ENCODE results near the gene AK8.

AK8 gene

GRCh38 chr9:132887181-132888120 is 9.4 kb upstream of the AK8 start:
- DNase-seq (ENCODE audit: low spot score) = no peak

GRCh38 chr9:132886334-132886725 is 8.2 kb upstream of the AK8 start:
- no peak for DNase-seq (ENCODE audit: low spot score)

- DNase-seq (ENCODE audit: low spot score) = peak; percentile 44
These were observed 7.7 kb upstream of the AK8 start for GRCh38 chr9:132885720-132886333.

GRCh38 chr9:132883349-132884294 is 5.5 kb upstream of the AK8 start:
- DNase-seq (ENCODE audit: low spot score) = no peak

GRCh38 chr9:132882616-132883015 is 4.5 kb upstream of the AK8 start:
- no peak for DNase-seq (ENCODE audit: low spot score)

- DNase-seq (ENCODE audit: low spot score) = no peak
These were observed 3.7 kb upstream of the AK8 start for GRCh38 chr9:132881826-132882225.

- DNase-seq (ENCODE audit: low spot score) = no peak
These were observed 2.2 kb upstream of the AK8 start for GRCh38 chr9:132880324-132880661.

- DNase-seq (ENCODE audit: low spot score) = no peak
These were observed 1.6 kb upstream of the AK8 start for GRCh38 chr9:132879457-132880323.

GRCh38 chr9:132878695-132879456 is 792 bp upstream of the AK8 start, which contains the start of gene SPACA9:
TSS of gene SPACA9 (plus strand) at chr9:132878898. CDS start at chr9:132883948, 5,050 bp downstream.
- no peak for DNase-seq (ENCODE audit: low spot score)

GRCh38 chr9:132877458-132877823 is 643 bp downstream of the AK8 start:
- DNase-seq (ENCODE audit: low spot score) = no peak

- no peak for DNase-seq (ENCODE audit: low spot score)
These were observed 1.2 kb downstream of the AK8 start for GRCh38 chr9:132876849-132877248.

- DNase-seq (ENCODE audit: low spot score) = no peak
These were observed 2.9 kb downstream of the AK8 start for GRCh38 chr9:132875159-132875558.

GRCh38 chr9:132873403-132873802 is 4.7 kb downstream of the AK8 start:
- DNase-seq (ENCODE audit: low spot score) = no peak

- no peak for DNase-seq (ENCODE audit: low spot score)
These were observed 8.8 kb downstream of the AK8 start for GRCh38 chr9:132869266-132869665.

GRCh38 chr9:132866898-132867297 is 11.2 kb downstream of the AK8 start:
- no peak for DNase-seq (ENCODE audit: low spot score)

- no peak for DNase-seq (ENCODE audit: low spot score)
These were observed 13.4 kb downstream of the AK8 start for GRCh38 chr9:132864691-132865090.

- DNase-seq (ENCODE audit: low spot score) = no peak
These were observed 13.8 kb downstream of the AK8 start for GRCh38 chr9:132864277-132864676.

- no peak for DNase-seq (ENCODE audit: low spot score)
These were observed 15.0 kb downstream of the AK8 start for GRCh38 chr9:132863096-132863495.

- no peak for DNase-seq (ENCODE audit: low spot score)
These were observed 15.6 kb downstream of the AK8 start for GRCh38 chr9:132862533-132862932.

- no peak for DNase-seq (ENCODE audit: low spot score)
These were observed 16.4 kb downstream of the AK8 start for GRCh38 chr9:132861666-132862065.

GRCh38 chr9:132858751-132859150 is 19.3 kb downstream of the AK8 start:
- no peak for DNase-seq (ENCODE audit: low spot score)

Measured in NAMALWA (cell line).